ENCODE data around the gene SPINK9.

DNA sequence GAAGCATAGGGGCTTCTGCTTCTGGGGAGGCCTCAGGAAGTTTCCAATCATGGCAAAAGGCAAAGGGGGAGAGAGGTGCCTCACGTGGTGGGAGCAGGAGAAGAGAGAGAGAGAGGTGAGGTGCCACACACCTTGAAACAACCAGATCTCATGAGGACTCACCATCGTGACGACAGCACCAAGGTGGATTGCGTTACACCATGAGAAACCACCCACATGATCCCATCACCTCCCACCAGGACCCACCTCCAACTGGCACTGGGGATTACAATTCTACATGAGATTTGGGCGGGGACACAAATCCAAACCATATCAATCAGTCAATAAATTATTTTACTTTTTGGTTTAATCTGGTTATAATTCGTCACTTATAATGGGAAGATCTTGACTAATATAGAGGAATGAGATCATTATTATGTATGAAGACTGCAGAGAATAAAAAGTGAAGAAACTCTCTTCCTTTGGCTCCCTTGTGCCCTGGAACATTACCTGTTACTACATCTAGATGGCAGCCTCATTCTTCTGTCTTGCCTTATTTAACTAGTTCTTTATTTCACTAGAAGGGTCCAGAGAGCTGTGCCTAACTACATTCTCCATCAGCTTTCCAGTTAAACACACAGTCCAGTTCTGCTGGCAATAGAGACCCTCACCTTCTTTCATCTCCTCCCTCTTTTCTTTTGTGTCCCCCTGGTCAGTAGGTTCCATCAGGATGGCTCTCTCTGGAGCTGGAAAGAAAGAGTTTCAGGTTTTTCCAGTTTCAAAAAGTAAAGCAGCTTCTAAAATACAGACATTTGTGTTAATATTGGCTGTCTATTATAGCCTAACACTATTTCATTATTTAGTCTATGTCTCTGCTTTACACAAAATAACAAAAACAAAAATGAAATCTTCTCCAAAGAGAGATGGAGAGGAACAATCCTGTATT is 44.8 kb upstream of the SPINK9 start:
- TF ChIP-seq ZNF274 (IDR thresholded peaks at IDR 0.05; ENCODE audit: low read depth, low read length) (no peak), SUZ12 (IDR thresholded peaks at IDR 0.05; ENCODE audit: extremely low read depth, insufficient read depth, insufficient read length) (no peak)
